Progenitor cell of endocrine pancreas (in vitro differentiated cells): ENCODE measurements around the gene BCAP31. TPM values are rescaled to one million over a fixed set of nuclear protein-coding genes. Genes with fewer than 3 reads are reported as not detected.
A peak's percentile ranks its signal among the peaks of the same experiment; 100 is the strongest.

Experiments
- DNase-seq: peaks from one replicate; pipeline ENCODE4 v3.0.0; 2021; ENCODE audit warnings: low spot score; ENCODE audit not compliant: unreplicated experiment
- H3K27ac Mint-ChIP-seq: 2 replicates; pipeline ENCODE4 v1.8.0; 2021; ENCODE audit warnings: mild to moderate bottlenecking, moderate library complexity, mixed read lengths
- H3K27me3 Mint-ChIP-seq: 2 replicates; pipeline ENCODE4 v1.8.0; 2021; ENCODE audit warnings: mixed read lengths
- H3K36me3 Mint-ChIP-seq: 2 replicates; pipeline ENCODE4 v1.8.0; 2022; ENCODE audit warnings: mixed read lengths; ENCODE audit not compliant: insufficient read depth
- H3K4me1 Mint-ChIP-seq: 2 replicates; pipeline ENCODE4 v1.8.0; 2021; ENCODE audit warnings: low read depth, mixed read lengths
- H3K4me3 Mint-ChIP-seq: 2 replicates; pipeline ENCODE4 v1.8.0; 2021; ENCODE audit warnings: low read depth, mild to moderate bottlenecking, moderate library complexity, mixed read lengths
- H3K9me3 Mint-ChIP-seq: 2 replicates; pipeline ENCODE4 v1.8.0; 2021; ENCODE audit warnings: low read depth, mixed read lengths
- CTCF ChIP-seq: fragments of 200-600 bp; sonication (generic); IDR thresholded peaks from one replicate; pipeline ENCODE4 v1.5.0; 2021; ENCODE audit warnings: antibody characterized with exemption, mild to moderate bottlenecking; ENCODE audit not compliant: unreplicated experiment
- total RNA-seq: library from RNA; stranded (reverse); gene quantifications from 2 replicates; pipeline ENCODE4 v1.2.1, GENCODE V29; 2021

The BCAP31 gene
- total RNA-seq, 1 donor from 2014 or later, result 142 TPM

DNA sequence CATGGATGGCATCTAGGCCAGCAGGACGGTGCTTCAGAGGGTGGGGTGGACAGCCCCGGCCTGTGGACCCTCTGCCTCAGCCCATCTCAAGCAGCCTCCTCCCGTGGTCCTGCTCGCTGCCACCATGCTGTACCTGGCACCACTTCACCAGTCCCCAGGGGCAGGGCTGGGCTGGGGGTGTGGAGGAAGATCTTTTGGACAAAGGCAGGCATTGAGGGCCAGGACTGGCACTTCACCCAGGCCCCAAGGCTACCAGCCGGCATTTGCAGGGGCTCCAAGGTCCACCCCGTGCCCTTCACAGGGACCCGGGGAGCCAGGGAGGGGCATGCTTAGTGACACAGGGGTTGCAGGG is 40.6 kb upstream of the BCAP31 start:
- H3K27me3 Mint-ChIP-seq, result peaks cover 3% of the 10 kb centered on the region
- no peaks in the 10 kb centered on the region for H3K9me3 Mint-ChIP-seq
- H3K36me3 Mint-ChIP-seq, result no peaks in the 10 kb centered on the region
- no peak overlapping the region for H3K27ac Mint-ChIP-seq
- no peak for TF ChIP-seq CTCF
- no peak overlapping the region for H3K4me3 Mint-ChIP-seq
- DNase-seq, result no peak
- H3K4me1 Mint-ChIP-seq, result peaks cover 2% of the 10 kb centered on the region

DNA sequence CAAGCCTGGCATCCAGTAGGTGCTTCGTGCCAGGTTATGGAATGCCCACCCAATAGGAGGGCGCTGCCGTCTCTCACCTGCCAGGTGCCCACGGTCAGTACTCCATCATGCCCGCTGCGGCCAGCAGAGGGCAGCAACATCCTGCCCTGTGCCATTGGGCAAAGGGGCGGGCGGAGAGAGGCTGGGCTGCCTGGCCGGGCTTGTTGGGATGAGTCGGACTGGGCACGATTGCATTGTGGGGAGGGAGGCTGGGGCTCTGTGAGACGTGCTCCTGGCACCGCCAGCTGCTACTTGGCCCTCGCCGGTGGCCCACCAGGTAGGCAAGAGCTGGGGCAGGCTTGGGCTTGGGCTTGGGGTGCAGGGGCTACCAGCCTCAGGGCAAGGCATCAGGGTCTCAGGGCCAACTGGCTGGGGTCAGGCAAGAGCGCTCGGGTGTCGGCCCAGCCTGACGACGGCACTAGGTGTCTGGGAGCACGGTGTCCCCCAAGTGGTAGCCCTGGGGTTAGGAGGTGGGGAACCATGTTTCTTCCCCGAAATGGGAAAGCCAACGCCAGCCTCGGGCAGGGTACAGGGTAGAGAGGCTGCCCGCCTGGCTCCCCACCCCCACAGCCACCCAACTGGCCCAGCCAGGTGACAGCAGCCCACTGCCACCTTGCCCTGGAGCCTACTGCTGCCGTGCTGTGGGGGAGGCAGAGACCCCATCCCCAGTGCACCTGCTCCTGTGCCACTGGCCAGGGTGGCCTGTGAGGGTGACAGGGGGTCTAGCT is 40.0 kb upstream of the BCAP31 start, which contains the start of gene PLXNB3:
PLXNB3 (plus strand) TSS at position 261 of the 767 bp plus-strand sequence. CDS start 1,287 bp downstream, outside the sequence.
- Mint-ChIP-seq H3K4me3 (no peak within 1 kb of the TSS), H3K27ac (no peak within 1 kb of the TSS), H3K36me3 (no peaks in the 10 kb centered on the region), H3K4me1 (peaks cover 2% of the 10 kb centered on the region), H3K9me3 (no peaks in the 10 kb centered on the region), H3K27me3 (peaks cover 3% of the 10 kb centered on the region)
- DNase-seq, result peak; percentile 57
- peak; percentile 74 for TF ChIP-seq CTCF

- no peaks in the 10 kb centered on the region for H3K9me3 Mint-ChIP-seq
- TF ChIP-seq CTCF, result no peak
- peaks cover 2% of the 10 kb centered on the region for H3K4me1 Mint-ChIP-seq
- H3K36me3 Mint-ChIP-seq, result no peaks in the 10 kb centered on the region
- H3K27me3 Mint-ChIP-seq, result peaks cover 3% of the 10 kb centered on the region
- H3K4me3 Mint-ChIP-seq, result no peak overlapping the region
- DNase-seq, result no peak
- H3K27ac Mint-ChIP-seq, result no peak overlapping the region
These were observed 39.2 kb upstream of the BCAP31 start for GRCh38 chrX:153763298-153763932.

GRCh38 chrX:153762626-153763173 is 38.5 kb upstream of the BCAP31 start:
- Mint-ChIP-seq H3K9me3 (peaks cover 2% of the 10 kb centered on the region), H3K4me3 (no peak overlapping the region), H3K36me3 (no peaks in the 10 kb centered on the region), H3K4me1 (peaks cover 2% of the 10 kb centered on the region), H3K27ac (no peak overlapping the region), H3K27me3 (peaks cover 3% of the 10 kb centered on the region)
- no peak for TF ChIP-seq CTCF
- no peak for DNase-seq

DNA sequence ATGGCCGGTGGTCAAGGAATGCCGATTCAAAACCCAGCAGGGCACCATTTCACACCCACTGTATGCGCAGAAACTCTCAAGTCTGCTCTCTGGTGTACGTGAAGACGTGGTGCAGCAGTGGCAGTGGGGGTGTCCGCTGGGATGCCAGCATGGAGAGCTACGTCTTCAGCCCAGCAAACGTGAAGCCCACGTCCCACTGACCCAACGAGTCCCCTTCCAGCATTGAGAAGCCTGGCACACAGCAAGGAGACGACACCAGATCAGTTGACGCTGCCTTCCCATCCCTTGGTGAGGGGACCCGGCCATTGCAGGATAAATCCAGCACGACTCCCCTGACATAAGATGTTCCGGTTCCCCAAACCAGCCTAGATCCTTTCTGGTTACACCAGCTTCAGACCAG is 37.7 kb upstream of the BCAP31 start:
- no peak for TF ChIP-seq CTCF
- Mint-ChIP-seq H3K4me3 (no peak overlapping the region), H3K9me3 (peaks cover 4% of the 10 kb centered on the region), H3K27ac (no peak overlapping the region), H3K36me3 (no peaks in the 10 kb centered on the region), H3K27me3 (peaks cover 3% of the 10 kb centered on the region), H3K4me1 (peaks cover 2% of the 10 kb centered on the region)
- no peak for DNase-seq
